Kidney epithelial cell (primary cell): Measurements from ENCODE around the gene P2RX1. TPM values are rescaled to one million over a fixed set of nuclear protein-coding genes. Genes with fewer than 3 reads are reported as not detected.

ENCODE experiments used
- total RNA-seq: library from RNA; depleted of rRNA; stranded (reverse); fragments of >200 nt; gene quantifications from 2 replicates; pipeline ENCODE4 v1.2.3, GENCODE V29; 2015

The P2RX1 gene
- total RNA-seq, 1 donor from 2014 or later, result not detected

Other genes with a start within 250 kb of the P2RX1 start
- gene TAX1BP3, start 247.9 kb downstream of the P2RX1 start, total RNA-seq, result 398 and 497 TPM in 2 replicates
- gene EMC6, start 247.7 kb downstream of the P2RX1 start, total RNA-seq, result 24.9 and 30.0 TPM in 2 replicates
- 6.0 and 8.4 TPM in 2 replicates for gene P2RX5, start 220.3 kb downstream of the P2RX1 start, total RNA-seq
- 3.0 and 3.6 TPM in 2 replicates for gene HASPIN, start 192.6 kb downstream of the P2RX1 start, total RNA-seq
- gene ITGAE, start 115.3 kb downstream of the P2RX1 start, total RNA-seq, result 24.7 and 29.7 TPM in 2 replicates
- 26.1 and 29.1 TPM in 2 replicates for gene NCBP3, start 70.2 kb downstream of the P2RX1 start, total RNA-seq
- gene CAMKK1, start 23.4 kb downstream of the P2RX1 start, total RNA-seq, result 7.8 and 10.5 TPM in 2 replicates
- gene ATP2A3, start 48.0 kb upstream of the P2RX1 start, total RNA-seq, result 11.1 and 13.3 TPM in 2 replicates
- gene ZZEF1, start 226.6 kb upstream of the P2RX1 start, total RNA-seq, result 33.9 and 40.0 TPM in 2 replicates
- 18.2 and 21.0 TPM in 2 replicates for gene CYB5D2, start 226.7 kb upstream of the P2RX1 start, total RNA-seq